ENCODE measurements around the gene MNAT1.

MNAT1 gene

DNA sequence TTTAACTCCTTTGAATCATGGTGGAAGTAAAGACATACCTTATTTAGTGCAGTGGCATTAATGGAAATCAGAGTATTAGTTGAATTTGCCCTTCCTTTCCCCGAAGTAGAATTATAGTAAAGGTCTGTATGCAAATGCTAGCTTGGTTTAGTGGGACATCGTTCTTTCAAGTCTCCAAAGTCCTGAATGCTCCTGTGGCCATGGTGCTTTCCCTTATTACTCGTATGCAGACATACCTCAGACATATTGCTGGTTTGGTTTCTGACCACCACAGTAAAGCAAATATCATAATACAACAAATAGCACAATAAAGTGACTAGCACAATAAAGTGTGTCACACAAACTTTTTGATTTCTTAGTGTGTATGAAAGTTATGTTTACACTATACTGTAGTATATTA lies 52.3 kb downstream of the MNAT1 start (continued):
- TF ChIP-seq, protein P1, sequence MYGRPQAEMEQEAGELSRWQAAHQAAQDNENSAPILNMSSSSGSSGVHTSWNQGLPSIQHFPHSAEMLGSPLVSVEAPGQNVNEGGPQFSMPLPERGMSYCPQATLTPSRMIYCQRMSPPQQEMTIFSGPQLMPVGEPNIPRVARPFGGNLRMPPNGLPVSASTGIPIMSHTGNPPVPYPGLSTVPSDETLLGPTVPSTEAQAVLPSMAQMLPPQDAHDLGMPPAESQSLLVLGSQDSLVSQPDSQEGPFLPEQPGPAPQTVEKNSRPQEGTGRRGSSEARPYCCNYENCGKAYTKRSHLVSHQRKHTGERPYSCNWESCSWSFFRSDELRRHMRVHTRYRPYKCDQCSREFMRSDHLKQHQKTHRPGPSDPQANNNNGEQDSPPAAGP (tag by site-specific recombination; IDR thresholded peaks at IDR 0.05) = no peak
- no peak for TF ChIP-seq SCRT1 (tag by site-specific recombination; IDR thresholded peaks at IDR 0.05; ENCODE audit: borderline replicate concordance)
- no peak for TF ChIP-seq HOXC10 (CRISPR knock-in tag; IDR thresholded peaks at IDR 0.05)

DNA sequence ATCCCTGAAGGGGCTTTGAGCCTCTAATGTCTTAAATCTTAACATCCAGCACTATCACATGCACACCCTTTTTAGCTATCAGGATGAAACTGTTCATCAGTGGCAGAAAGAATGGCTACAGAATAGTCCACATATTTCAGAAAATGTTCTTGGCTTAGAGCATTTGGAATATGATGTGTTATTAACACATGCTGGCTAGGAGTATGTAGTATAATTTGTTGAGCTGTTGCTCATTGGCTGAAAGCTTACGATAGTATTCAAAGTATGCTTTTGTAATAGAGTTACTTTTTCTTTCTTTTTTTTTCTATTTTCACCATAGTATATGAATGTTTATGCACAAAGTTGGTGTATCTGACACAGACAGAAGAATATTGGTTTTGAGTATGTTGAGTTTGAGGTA lies 55.1 kb downstream of the MNAT1 start:
- POLR2A ChIA-PET = no interaction called here
- no peak overlapping the region for H3K27ac ChIP-seq (ENCODE audit: extremely low read depth, low read depth, low read length)
- TF ChIP-seq ZSCAN30 (tag by site-specific recombination; IDR thresholded peaks at IDR 0.05) (no peak), GLIS1 (tag by site-specific recombination; IDR thresholded peaks at IDR 0.05) (no peak), ZNF701 (tag by site-specific recombination; IDR thresholded peaks at IDR 0.05) (no peak), ZNF626 (tag by site-specific recombination; IDR thresholded peaks at IDR 0.05) (no peak), OVOL3 (tag by site-specific recombination; IDR thresholded peaks at IDR 0.05) (no peak), SCRT2 (tag by site-specific recombination; IDR thresholded peaks at IDR 0.05) (no peak), RBAK (tag by site-specific recombination; IDR thresholded peaks at IDR 0.05) (no peak), ZNF23 (tag by site-specific recombination; IDR thresholded peaks at IDR 0.05; ENCODE audit: borderline replicate concordance) (no peak), ZNF596 (tag by site-specific recombination; IDR thresholded peaks at IDR 0.05) (no peak), ZNF248 (tag by site-specific recombination; IDR thresholded peaks at IDR 0.05) (no peak), SALL2 (tag by site-specific recombination; IDR thresholded peaks at IDR 0.05; ENCODE audit: borderline replicate concordance) (no peak), ZNF16 (tag by site-specific recombination; IDR thresholded peaks at IDR 0.05; ENCODE audit: low read depth) (no peak), SP2 (tag by site-specific recombination; IDR thresholded peaks at IDR 0.05) (no peak)
- TF ChIP-seq, protein P2, sequence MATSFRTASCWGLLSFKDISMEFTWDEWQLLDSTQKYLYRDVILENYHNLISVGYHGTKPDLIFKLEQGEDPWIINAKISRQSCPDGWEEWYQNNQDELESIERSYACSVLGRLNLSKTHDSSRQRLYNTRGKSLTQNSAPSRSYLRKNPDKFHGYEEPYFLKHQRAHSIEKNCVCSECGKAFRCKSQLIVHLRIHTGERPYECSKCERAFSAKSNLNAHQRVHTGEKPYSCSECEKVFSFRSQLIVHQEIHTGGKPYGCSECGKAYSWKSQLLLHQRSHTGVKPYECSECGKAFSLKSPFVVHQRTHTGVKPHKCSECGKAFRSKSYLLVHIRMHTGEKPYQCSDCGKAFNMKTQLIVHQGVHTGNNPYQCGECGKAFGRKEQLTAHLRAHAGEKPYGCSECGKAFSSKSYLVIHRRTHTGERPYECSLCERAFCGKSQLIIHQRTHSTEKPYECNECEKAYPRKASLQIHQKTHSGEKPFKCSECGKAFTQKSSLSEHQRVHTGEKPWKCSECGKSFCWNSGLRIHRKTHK (tag by site-specific recombination; IDR thresholded peaks at IDR 0.05) = no peak
- TF ChIP-seq, protein P3, sequence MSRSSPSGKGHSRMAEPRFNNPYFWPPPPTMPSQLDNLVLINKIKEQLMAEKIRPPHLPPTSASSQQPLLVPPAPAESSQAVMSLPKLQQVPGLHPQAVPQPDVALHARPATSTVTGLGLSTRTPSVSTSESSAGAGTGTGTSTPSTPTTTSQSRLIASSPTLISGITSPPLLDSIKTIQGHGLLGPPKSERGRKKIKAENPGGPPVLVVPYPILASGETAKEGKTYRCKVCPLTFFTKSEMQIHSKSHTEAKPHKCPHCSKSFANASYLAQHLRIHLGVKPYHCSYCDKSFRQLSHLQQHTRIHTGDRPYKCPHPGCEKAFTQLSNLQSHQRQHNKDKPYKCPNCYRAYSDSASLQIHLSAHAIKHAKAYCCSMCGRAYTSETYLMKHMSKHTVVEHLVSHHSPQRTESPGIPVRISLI (tag by site-specific recombination; IDR thresholded peaks at IDR 0.05) = no peak
- TF ChIP-seq, protein P4, sequence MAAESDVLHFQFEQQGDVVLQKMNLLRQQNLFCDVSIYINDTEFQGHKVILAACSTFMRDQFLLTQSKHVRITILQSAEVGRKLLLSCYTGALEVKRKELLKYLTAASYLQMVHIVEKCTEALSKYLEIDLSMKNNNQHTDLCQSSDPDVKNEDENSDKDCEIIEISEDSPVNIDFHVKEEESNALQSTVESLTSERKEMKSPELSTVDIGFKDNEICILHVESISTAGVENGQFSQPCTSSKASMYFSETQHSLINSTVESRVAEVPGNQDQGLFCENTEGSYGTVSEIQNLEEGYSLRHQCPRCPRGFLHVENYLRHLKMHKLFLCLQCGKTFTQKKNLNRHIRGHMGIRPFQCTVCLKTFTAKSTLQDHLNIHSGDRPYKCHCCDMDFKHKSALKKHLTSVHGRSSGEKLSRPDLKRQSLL (tag by site-specific recombination; IDR thresholded peaks at IDR 0.05) = no peak
- TF ChIP-seq, protein P5, sequence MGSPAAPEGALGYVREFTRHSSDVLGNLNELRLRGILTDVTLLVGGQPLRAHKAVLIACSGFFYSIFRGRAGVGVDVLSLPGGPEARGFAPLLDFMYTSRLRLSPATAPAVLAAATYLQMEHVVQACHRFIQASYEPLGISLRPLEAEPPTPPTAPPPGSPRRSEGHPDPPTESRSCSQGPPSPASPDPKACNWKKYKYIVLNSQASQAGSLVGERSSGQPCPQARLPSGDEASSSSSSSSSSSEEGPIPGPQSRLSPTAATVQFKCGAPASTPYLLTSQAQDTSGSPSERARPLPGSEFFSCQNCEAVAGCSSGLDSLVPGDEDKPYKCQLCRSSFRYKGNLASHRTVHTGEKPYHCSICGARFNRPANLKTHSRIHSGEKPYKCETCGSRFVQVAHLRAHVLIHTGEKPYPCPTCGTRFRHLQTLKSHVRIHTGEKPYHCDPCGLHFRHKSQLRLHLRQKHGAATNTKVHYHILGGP (tag by site-specific recombination; IDR thresholded peaks at IDR 0.05) = no peak
- TF ChIP-seq, protein P6, sequence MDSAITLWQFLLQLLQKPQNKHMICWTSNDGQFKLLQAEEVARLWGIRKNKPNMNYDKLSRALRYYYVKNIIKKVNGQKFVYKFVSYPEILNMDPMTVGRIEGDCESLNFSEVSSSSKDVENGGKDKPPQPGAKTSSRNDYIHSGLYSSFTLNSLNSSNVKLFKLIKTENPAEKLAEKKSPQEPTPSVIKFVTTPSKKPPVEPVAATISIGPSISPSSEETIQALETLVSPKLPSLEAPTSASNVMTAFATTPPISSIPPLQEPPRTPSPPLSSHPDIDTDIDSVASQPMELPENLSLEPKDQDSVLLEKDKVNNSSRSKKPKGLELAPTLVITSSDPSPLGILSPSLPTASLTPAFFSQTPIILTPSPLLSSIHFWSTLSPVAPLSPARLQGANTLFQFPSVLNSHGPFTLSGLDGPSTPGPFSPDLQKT (IDR thresholded peaks at IDR 0.05; ENCODE audit: borderline replicate concordance, low read depth, low read length) = no peak
- no peaks in the 10 kb centered on the region for H3K9me3 ChIP-seq (ENCODE audit: control insufficient read depth, insufficient read depth, low read depth, low read length)
- CTCF ChIA-PET = no interaction called here
- no peaks in the 10 kb centered on the region for H3K4me1 ChIP-seq (ENCODE audit: control insufficient read depth, insufficient read depth, low read length)
- H3K36me3 ChIP-seq (ENCODE audit: control insufficient read depth in 2 of 2, insufficient read depth in 1 of 2, low read length in 2 of 2) = peaks cover 0 to 7% of the 10 kb centered on the region in 2 experiments; a peak in 1 of 3 replicates
- H3K4me3 ChIP-seq (ENCODE audit: low read depth, low read length) = no peak overlapping the region

All from HEK293 (cell line).